BLaER1 treated with 17β-estradiol and CSF1 and Interleukin-3, amounts not matched to agents 10 nM and 100 nM (cell line): ENCODE measurements around the gene IL6.

Source experiments
- H3K27ac ChIP-seq, 11 experiments: shearing (Covaris generic); formaldehyde crosslinking; 2 replicates each; pipeline ENCODE4 v1.8.1; 2022
- H3K27me3 ChIP-seq, 11 experiments: shearing (Covaris generic); formaldehyde crosslinking; 2 replicates each; pipeline ENCODE4 v1.8.1; 2022
- H3K36me3 ChIP-seq, 11 experiments: shearing (Covaris generic); formaldehyde crosslinking; 2 replicates each; pipeline ENCODE4 v1.8.1; 2022
- H3K4me1 ChIP-seq, 10 experiments: shearing (Covaris generic); formaldehyde crosslinking; 2 replicates each; pipeline ENCODE4 v1.8.1; 2022
- H3K4me2 ChIP-seq, 11 experiments: shearing (Covaris generic); formaldehyde crosslinking; 2 replicates each; pipeline ENCODE4 v1.8.1; 2022
- H3K4me3 ChIP-seq, 10 experiments: shearing (Covaris generic); formaldehyde crosslinking; 2 replicates each; pipeline ENCODE4 v1.8.1; 2022
- H3K9ac ChIP-seq, 11 experiments: shearing (Covaris generic); formaldehyde crosslinking; 2 replicates each; pipeline ENCODE4 v1.8.1; 2022
- H3K9me3 ChIP-seq, 11 experiments: shearing (Covaris generic); formaldehyde crosslinking; replicated peaks in 1 of 11; 2 replicates each; pipeline ENCODE4 v1.8.1; 2022
- H4K20me1 ChIP-seq, 11 experiments: shearing (Covaris generic); formaldehyde crosslinking; 2 replicates each; pipeline ENCODE4 v1.8.1; 2022
- Cebpa-rat ChIP-seq, 11 experiments: shearing (Covaris generic); IDR thresholded peaks; 2 replicates each; pipeline ENCODE4 v1.8.1; 2022

Gene IL6

DNA sequence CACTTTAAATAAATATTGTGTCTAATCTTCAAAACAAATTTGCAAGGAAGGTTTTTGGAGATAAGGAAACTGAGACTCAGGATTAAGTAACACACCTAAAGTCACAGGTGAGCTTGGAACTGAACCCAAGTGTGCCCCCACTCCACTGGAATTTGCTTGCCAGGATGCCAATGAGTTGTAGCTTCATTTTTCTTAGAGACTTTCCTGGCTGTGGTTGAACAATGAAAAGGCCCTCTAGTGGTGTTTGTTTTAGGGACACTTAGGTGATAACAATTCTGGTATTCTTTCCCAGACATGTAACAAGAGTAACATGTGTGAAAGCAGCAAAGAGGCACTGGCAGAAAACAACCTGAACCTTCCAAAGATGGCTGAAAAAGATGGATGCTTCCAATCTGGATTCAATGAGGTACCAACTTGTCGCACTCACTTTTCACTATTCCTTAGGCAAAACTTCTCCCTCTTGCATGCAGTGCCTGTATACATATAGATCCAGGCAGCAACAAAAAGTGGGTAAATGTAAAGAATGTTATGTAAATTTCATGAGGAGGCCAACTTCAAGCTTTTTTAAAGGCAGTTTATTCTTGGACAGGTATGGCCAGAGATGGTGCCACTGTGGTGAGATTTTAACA lies 1.5 kb downstream of the IL6 start:
- Histone ChIP-seq H3K9ac (peak overlapping the region in 4 of 11 experiments; percentile 78 to 96 (median 90); a peak in 8 of 22 replicates), H3K9me3 (no peaks in the 10 kb centered on the region), H3K4me3 (peak overlapping the region in 4 of 10 experiments; percentile 69 to 75 (median 72); a peak in 8 of 20 replicates), H3K27ac (peak overlapping the region in 4 of 11 experiments; percentile 82 to 94 (median 92); a peak in 8 of 22 replicates), H3K4me2 (peak overlapping the region in 7 of 11 experiments; percentile 82 to 98 (median 96); a peak in 13 of 22 replicates), H3K27me3 (peaks cover 0 to 13% (median 6%) of the 10 kb centered on the region in 11 experiments; a peak in 12 of 22 replicates), H3K36me3 (peaks cover 0 to 42% (median 0%) of the 10 kb centered on the region in 11 experiments; a peak in 6 of 22 replicates), H3K4me1 (peaks cover 25 to 71% (median 48%) of the 10 kb centered on the region in 10 experiments), H4K20me1 (peaks cover 0 to 31% (median 0%) of the 10 kb centered on the region in 11 experiments; a peak in 5 of 22 replicates)
- TF ChIP-seq Cebpa-rat (IDR thresholded peaks at IDR 0.05), result no peak

DNA sequence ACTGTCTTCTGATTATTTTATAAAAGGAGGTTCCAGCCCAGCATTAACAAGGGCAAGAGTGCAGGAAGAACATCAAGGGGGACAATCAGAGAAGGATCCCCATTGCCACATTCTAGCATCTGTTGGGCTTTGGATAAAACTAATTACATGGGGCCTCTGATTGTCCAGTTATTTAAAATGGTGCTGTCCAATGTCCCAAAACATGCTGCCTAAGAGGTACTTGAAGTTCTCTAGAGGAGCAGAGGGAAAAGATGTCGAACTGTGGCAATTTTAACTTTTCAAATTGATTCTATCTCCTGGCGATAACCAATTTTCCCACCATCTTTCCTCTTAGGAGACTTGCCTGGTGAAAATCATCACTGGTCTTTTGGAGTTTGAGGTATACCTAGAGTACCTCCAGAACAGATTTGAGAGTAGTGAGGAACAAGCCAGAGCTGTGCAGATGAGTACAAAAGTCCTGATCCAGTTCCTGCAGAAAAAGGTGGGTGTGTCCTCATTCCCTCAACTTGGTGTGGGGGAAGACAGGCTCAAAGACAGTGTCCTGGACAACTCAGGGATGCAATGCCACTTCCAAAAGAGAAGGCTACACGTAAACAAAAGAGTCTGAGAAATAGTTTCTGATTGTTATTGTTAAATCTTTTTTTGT lies 2.3 kb downstream of the IL6 start:
- TF ChIP-seq Cebpa-rat (IDR thresholded peaks at IDR 0.05), result no peak
- H3K9me3 ChIP-seq, result no peaks in the 10 kb centered on the region
- peaks cover 0 to 42% (median 0%) of the 10 kb centered on the region in 11 experiments; a peak in 6 of 22 replicates for H3K36me3 ChIP-seq
- peak overlapping the region in 3 of 11 experiments; percentile 91 to 94 (median 94); a peak in 5 of 22 replicates for H3K27ac ChIP-seq
- H4K20me1 ChIP-seq, result peaks cover 0 to 31% (median 0%) of the 10 kb centered on the region in 11 experiments; a peak in 5 of 22 replicates
- H3K9ac ChIP-seq, result peak overlapping the region in 3 of 11 experiments; percentile 88 to 96 (median 92); a peak in 6 of 22 replicates
- H3K4me3 ChIP-seq, result peak overlapping the region in 4 of 10 experiments; percentile 69 to 75 (median 72); a peak in 8 of 20 replicates
- peaks cover 25 to 63% (median 42%) of the 10 kb centered on the region in 10 experiments for H3K4me1 ChIP-seq
- peaks cover 0 to 13% (median 6%) of the 10 kb centered on the region in 11 experiments; a peak in 12 of 22 replicates for H3K27me3 ChIP-seq
- peak overlapping the region in 4 of 11 experiments; percentile 88 to 98 (median 96); a peak in 7 of 22 replicates for H3K4me2 ChIP-seq

DNA sequence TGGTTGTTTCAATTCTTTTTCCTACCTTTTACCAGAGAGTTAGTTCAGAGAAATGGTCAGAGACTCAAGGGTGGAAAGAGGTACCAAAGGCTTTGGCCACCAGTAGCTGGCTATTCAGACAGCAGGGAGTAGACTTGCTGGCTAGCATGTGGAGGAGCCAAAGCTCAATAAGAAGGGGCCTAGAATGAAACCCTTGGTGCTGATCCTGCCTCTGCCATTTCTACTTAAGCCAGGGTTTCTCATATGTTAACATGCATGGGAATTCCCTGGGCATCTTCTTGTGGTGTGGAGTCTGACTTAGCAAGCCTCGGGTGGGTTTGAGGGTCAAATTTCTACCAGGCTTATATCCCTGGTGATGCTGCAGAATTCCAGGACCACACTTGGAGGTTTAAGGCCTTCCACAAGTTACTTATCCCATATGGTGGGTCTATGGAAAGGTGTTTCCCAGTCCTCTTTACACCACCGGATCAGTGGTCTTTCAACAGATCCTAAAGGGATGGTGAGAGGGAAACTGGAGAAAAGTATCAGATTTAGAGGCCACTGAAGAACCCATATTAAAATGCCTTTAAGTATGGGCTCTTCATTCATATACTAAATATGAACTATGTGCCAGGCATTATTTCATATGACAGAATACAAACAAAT lies 3.2 kb downstream of the IL6 start:
- Histone ChIP-seq H3K9me3 (no peaks in the 10 kb centered on the region; a peak in 2 of 22 replicates), H3K4me1 (peaks cover 25 to 54% (median 38%) of the 10 kb centered on the region in 10 experiments), H3K9ac (peak overlapping the region in 3 of 11 experiments; percentile 88 to 96 (median 92); a peak in 6 of 22 replicates), H3K36me3 (peaks cover 0 to 42% (median 0%) of the 10 kb centered on the region in 11 experiments; a peak in 6 of 22 replicates), H3K27ac (peak overlapping the region in 3 of 11 experiments; percentile 5 to 94 (median 26); a peak in 3 of 22 replicates), H4K20me1 (peaks cover 0 to 31% (median 0%) of the 10 kb centered on the region in 11 experiments; a peak in 5 of 22 replicates), H3K4me2 (peak overlapping the region in 3 of 11 experiments; percentile 96 to 98 (median 96); a peak in 6 of 22 replicates), H3K27me3 (peaks cover 0 to 13% (median 6%) of the 10 kb centered on the region in 11 experiments; a peak in 12 of 22 replicates), H3K4me3 (peak overlapping the region in 3 of 10 experiments; percentile 69 to 75 (median 72); a peak in 6 of 20 replicates)
- no peak for TF ChIP-seq Cebpa-rat (IDR thresholded peaks at IDR 0.05)

DNA sequence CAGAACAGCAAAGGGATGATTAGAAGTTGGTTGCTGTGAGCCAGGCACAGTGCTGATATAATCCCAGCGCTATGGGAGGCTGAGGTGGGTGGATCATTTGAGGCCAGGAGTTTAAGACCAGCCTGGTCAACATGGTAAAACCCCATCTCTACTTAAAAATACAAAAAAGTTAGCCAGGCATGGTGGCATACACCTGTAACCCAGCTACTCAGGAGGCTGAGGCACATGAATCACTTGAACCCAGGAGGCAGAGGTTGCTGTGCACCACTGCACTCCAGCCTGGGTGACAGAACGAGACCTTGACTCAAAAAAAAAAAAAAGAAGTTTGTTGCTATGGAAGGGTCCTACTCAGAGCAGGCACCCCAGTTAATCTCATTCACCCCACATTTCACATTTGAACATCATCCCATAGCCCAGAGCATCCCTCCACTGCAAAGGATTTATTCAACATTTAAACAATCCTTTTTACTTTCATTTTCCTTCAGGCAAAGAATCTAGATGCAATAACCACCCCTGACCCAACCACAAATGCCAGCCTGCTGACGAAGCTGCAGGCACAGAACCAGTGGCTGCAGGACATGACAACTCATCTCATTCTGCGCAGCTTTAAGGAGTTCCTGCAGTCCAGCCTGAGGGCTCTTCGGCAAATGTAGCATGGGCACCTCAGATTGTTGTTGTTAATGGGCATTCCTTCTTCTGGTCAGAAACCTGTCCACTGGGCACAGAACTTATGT lies 4.1 kb downstream of the IL6 start:
- Histone ChIP-seq H3K27me3 (peaks cover 0 to 13% (median 6%) of the 10 kb centered on the region in 11 experiments; a peak in 12 of 22 replicates), H3K4me3 (peak overlapping the region in 2 of 10 experiments; percentile 72 to 75; a peak in 3 of 20 replicates), H3K36me3 (peaks cover 0 to 42% (median 0%) of the 10 kb centered on the region in 11 experiments; a peak in 6 of 22 replicates), H3K4me1 (peaks cover 20 to 45% (median 30%) of the 10 kb centered on the region in 10 experiments), H3K4me2 (peak overlapping the region; percentile 7 to 98 (median 35); a peak in 19 of 22 replicates), H3K9ac (peak overlapping the region in 3 of 11 experiments; percentile 32 to 92 (median 88); a peak in 3 of 22 replicates), H4K20me1 (peaks cover 0 to 31% (median 0%) of the 10 kb centered on the region in 11 experiments; a peak in 5 of 22 replicates), H3K27ac (peak overlapping the region in 2 of 11 experiments; percentile 5 to 26; a peak in 2 of 22 replicates), H3K9me3 (peaks cover 0 to 7% (median 3%) of the 10 kb centered on the region in 11 experiments; a peak in 10 of 22 replicates)
- no peak for TF ChIP-seq Cebpa-rat (IDR thresholded peaks at IDR 0.05)

GRCh38 chr7:22731766-22732165 lies 4.8 kb downstream of the IL6 start:
- Histone ChIP-seq H3K4me3 (no peak overlapping the region), H3K4me2 (no peak overlapping the region; a peak in 1 of 22 replicates), H3K4me1 (peaks cover 13 to 40% (median 23%) of the 10 kb centered on the region in 10 experiments), H4K20me1 (peaks cover 0 to 31% (median 0%) of the 10 kb centered on the region in 11 experiments; a peak in 5 of 22 replicates), H3K9me3 (peaks cover 0 to 14% (median 10%) of the 10 kb centered on the region in 11 experiments; a peak in 15 of 22 replicates), H3K36me3 (peaks cover 0 to 42% (median 0%) of the 10 kb centered on the region in 11 experiments; a peak in 6 of 22 replicates), H3K27me3 (peaks cover 0 to 13% (median 6%) of the 10 kb centered on the region in 11 experiments; a peak in 12 of 22 replicates), H3K9ac (no peak overlapping the region), H3K27ac (no peak overlapping the region)
- TF ChIP-seq Cebpa-rat (IDR thresholded peaks at IDR 0.05), result no peak

DNA sequence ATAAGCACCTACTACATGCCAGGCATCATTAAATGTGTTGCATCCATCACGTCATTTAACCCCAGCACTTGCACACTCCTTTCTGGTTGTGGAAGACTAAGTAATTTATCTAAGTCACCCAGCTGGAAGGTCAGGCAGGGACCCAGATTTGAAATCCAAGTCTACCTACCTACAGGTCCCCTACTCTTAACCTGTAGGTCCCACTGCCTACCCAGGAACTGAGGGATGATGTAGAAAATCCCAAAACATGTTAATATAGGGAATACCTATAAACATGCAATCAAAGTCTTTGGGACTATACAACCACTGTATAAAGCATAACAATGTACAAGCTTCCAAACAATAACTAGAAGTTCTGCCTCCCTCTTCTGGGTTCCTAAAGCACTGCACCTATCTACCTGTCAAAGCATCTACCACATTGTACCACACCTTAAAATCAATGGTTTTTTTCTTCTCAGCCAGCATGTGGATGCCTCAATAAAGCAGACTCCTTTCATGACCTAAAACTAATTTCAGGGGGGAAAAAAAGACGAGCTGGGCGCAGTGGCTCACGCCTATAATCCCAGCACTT lies 5.6 kb downstream of the IL6 start:
- Histone ChIP-seq H3K9ac (no peak overlapping the region), H3K4me1 (peaks cover 4 to 34% (median 15%) of the 10 kb centered on the region in 10 experiments), H3K9me3 (peaks cover 7 to 20% (median 13%) of the 10 kb centered on the region in 11 experiments; a peak in 17 of 22 replicates), H3K36me3 (peaks cover 0 to 41% (median 0%) of the 10 kb centered on the region in 11 experiments; a peak in 6 of 22 replicates), H4K20me1 (peaks cover 0 to 31% (median 0%) of the 10 kb centered on the region in 11 experiments; a peak in 5 of 22 replicates), H3K4me3 (no peak overlapping the region), H3K4me2 (no peak overlapping the region), H3K27me3 (peaks cover 0 to 6% (median 2%) of the 10 kb centered on the region in 11 experiments; a peak in 12 of 22 replicates), H3K27ac (no peak overlapping the region)
- no peak for TF ChIP-seq Cebpa-rat (IDR thresholded peaks at IDR 0.05)

- H3K27ac ChIP-seq, result no peak overlapping the region
- peaks cover 0 to 27% (median 7%) of the 10 kb centered on the region in 10 experiments; a peak in 13 of 20 replicates for H3K4me1 ChIP-seq
- no peak overlapping the region for H3K4me3 ChIP-seq
- peaks cover 7 to 20% (median 13%) of the 10 kb centered on the region in 11 experiments; a peak in 17 of 22 replicates for H3K9me3 ChIP-seq
- no peak overlapping the region for H3K9ac ChIP-seq
- H4K20me1 ChIP-seq, result peaks cover 0 to 28% (median 0%) of the 10 kb centered on the region in 11 experiments; a peak in 5 of 22 replicates
- no peaks in the 10 kb centered on the region for H3K27me3 ChIP-seq
- peaks cover 0 to 31% (median 0%) of the 10 kb centered on the region in 11 experiments; a peak in 6 of 22 replicates for H3K36me3 ChIP-seq
- no peak overlapping the region for H3K4me2 ChIP-seq
- no peak for TF ChIP-seq Cebpa-rat (IDR thresholded peaks at IDR 0.05)
Measured at GRCh38 chr7:22733761-22734160, 6.8 kb downstream of the IL6 start.
